GM23248 (cell line): ENCODE data around the gene TFAP2D.

ENCODE experiments used
- EZH2 ChIP-seq: fragments of 200-600 bp; sonication (generic); IDR thresholded peaks from 2 replicates; pipeline ENCODE4 v1.6.1; 2018; ENCODE audit warnings: antibody characterized with exemption, mild to moderate bottlenecking; ENCODE audit not compliant: insufficient read depth, poor library complexity, severe bottlenecking
- EZH2phosphoT487 ChIP-seq: fragments of 200-600 bp; sonication (generic); IDR thresholded peaks from 2 replicates; pipeline ENCODE4 v1.6.1; 2018; ENCODE audit warnings: antibody characterized with exemption, moderate library complexity, mild to moderate bottlenecking, low read depth; ENCODE audit not compliant: insufficient read depth

DNA sequence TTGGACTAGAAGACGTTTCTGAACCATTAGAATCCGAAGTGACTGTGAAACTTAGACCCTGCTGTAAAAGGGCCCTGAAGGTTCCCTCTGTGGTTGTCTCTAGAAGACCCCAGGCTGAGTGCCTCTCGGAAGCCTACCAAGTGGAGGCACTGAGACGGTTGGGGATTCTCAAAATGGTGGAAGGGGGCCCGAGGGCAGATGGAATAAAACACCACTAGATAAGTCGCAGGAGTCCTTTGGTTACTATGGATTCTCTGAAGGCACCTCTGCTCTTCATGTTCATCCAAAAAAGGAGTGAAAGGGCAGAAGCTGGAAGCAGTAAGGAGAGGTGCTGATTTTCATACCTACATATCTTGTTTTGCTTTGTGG lies 4.0 kb upstream of the TFAP2D start:
- TF ChIP-seq EZH2phosphoT487: no peak
- no peak for TF ChIP-seq EZH2
